MM.1S (cell line): ENCODE measurements around the gene MSANTD2.

Experiments
- DNase-seq: peaks from one replicate; pipeline ENCODE4 v3.0.0-alpha.2; 2015
- H2AFZ ChIP-seq: fragments of 300-600 bp; sonication (generic); 2 replicates; pipeline ENCODE4 v1.6.0; 2016; ENCODE audit warnings: antibody characterized with exemption, low read length
- H3F3A ChIP-seq: fragments of 300-600 bp; sonication (generic); 2 replicates; pipeline ENCODE4 v1.6.1; 2016; ENCODE audit warnings: mild to moderate bottlenecking, antibody characterized with exemption, low read length, moderate library complexity, mixed read lengths; ENCODE audit not compliant: insufficient read depth
- H3K27ac ChIP-seq: fragments of 300-600 bp; sonication (generic); 2 replicates; pipeline ENCODE4 v1.5.1; 2016; ENCODE audit warnings: mild to moderate bottlenecking, low read length
- H3K27me3 ChIP-seq: fragments of 300-600 bp; sonication (generic); replicated peaks from 2 replicates; pipeline ENCODE4 v1.6.0; 2016; ENCODE audit warnings: low read length; ENCODE audit not compliant: insufficient read depth
- H3K36me3 ChIP-seq: fragments of 300-600 bp; sonication (generic); replicated peaks from 2 replicates; pipeline ENCODE4 v1.6.1; 2016; ENCODE audit warnings: mild to moderate bottlenecking, low read length, mixed read lengths; ENCODE audit not compliant: insufficient read depth
- H3K4me1 ChIP-seq: fragments of 300-600 bp; sonication (generic); 2 replicates; pipeline ENCODE4 v1.6.1; 2016; ENCODE audit warnings: low read length, mixed read lengths
- H3K4me2 ChIP-seq: fragments of 300-600 bp; sonication (generic); 2 replicates; pipeline ENCODE4 v1.6.0; 2016; ENCODE audit warnings: low read depth, low read length
- H3K4me3 ChIP-seq: fragments of 300-600 bp; sonication (generic); 2 replicates; pipeline ENCODE4 v1.5.1; 2016; ENCODE audit warnings: low read length, mixed read lengths
- H3K79me2 ChIP-seq: fragments of 300-600 bp; sonication (generic); 2 replicates; pipeline ENCODE4 v1.6.1; 2016; ENCODE audit warnings: mixed run types, low read length, mixed read lengths
- H3K9ac ChIP-seq: fragments of 300-600 bp; sonication (generic); 2 replicates; pipeline ENCODE4 v1.6.1; 2016; ENCODE audit warnings: low read length, mixed read lengths
- H3K9me2 ChIP-seq: fragments of 300-600 bp; sonication (generic); replicated peaks from 2 replicates; pipeline ENCODE4 v1.6.1; 2016; ENCODE audit warnings: mild to moderate bottlenecking, low read length, mixed read lengths; ENCODE audit not compliant: insufficient read depth
- H3K9me3 ChIP-seq: fragments of 300-600 bp; sonication (generic); replicated peaks from 2 replicates; pipeline ENCODE4 v1.6.1; 2016; ENCODE audit warnings: mild to moderate bottlenecking, low read length, mixed read lengths; ENCODE audit not compliant: insufficient read depth
- H4K20me1 ChIP-seq: fragments of 300-600 bp; sonication (generic); 2 replicates; pipeline ENCODE4 v1.6.1; 2016; ENCODE audit warnings: mild to moderate bottlenecking, low read length, moderate library complexity, mixed read lengths; ENCODE audit not compliant: insufficient read depth
- EZH2 ChIP-seq: fragments of 300-600 bp; sonication (generic); optimal IDR thresholded peaks from 2 replicates; pipeline ENCODE3; 2017; ENCODE audit warnings: low read depth, mild to moderate bottlenecking, antibody characterized with exemption, low read length, mixed read lengths
- EZH2phosphoT487 ChIP-seq: fragments of 300-600 bp; sonication (generic); IDR thresholded peaks from 2 replicates; pipeline ENCODE4 v1.6.1; 2018; ENCODE audit warnings: antibody characterized with exemption, low read length
- TF ChIP-seq, protein P1 (sequence below): fragments of 300-600 bp; sonication (generic); IDR thresholded peaks from 2 replicates; pipeline ENCODE4 v1.5.1; 2016; ENCODE audit warnings: antibody characterized with exemption, low read length, mixed read lengths

MSANTD2 gene

DNA sequence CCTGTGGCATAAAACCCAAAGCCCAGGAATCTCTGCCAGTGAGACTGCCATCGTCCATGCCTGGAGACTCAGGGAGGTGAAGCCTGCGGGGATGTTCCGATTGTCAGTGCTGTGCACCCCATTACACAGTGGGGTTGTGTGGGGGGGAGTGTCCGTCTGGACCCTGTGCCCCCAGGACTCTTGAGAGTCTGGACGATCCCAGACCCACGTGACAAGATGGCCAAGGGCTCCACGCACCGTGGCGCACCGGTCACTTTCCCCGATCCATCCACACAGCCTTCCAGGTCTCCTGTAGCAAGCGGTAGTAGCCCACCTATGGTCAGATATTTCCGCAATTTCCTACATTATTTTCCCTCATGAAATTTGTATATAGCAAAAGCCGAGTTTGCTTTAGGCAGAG, 81.4 kb downstream of the MSANTD2 start:
- Histone ChIP-seq H3K4me2 (no peak overlapping the region), H3K9me3 (no peaks in the 10 kb centered on the region), H2AFZ (no peak overlapping the region), H4K20me1 (no peaks in the 10 kb centered on the region), H3K9ac (no peak overlapping the region), H3K27ac (no peak overlapping the region), H3K4me1 (0 out of 2 replicates have a peak, but pooled peaks cover 5% of the 10 kb centered on the region), H3K79me2 (no peaks in the 10 kb centered on the region), H3F3A (no peaks in the 10 kb centered on the region), H3K36me3 (no peaks in the 10 kb centered on the region), H3K9me2 (no peaks in the 10 kb centered on the region), H3K4me3 (0 out of 2 replicates have a peak overlapping the region, but pooled peaks have one; percentile 48), H3K27me3 (peaks cover 14% of the 10 kb centered on the region; the same call in 1 of the 2 replicates)
- no peak for DNase-seq
- TF ChIP-seq EZH2 (no peak), EZH2phosphoT487 (no peak)
- TF ChIP-seq, protein P1, sequence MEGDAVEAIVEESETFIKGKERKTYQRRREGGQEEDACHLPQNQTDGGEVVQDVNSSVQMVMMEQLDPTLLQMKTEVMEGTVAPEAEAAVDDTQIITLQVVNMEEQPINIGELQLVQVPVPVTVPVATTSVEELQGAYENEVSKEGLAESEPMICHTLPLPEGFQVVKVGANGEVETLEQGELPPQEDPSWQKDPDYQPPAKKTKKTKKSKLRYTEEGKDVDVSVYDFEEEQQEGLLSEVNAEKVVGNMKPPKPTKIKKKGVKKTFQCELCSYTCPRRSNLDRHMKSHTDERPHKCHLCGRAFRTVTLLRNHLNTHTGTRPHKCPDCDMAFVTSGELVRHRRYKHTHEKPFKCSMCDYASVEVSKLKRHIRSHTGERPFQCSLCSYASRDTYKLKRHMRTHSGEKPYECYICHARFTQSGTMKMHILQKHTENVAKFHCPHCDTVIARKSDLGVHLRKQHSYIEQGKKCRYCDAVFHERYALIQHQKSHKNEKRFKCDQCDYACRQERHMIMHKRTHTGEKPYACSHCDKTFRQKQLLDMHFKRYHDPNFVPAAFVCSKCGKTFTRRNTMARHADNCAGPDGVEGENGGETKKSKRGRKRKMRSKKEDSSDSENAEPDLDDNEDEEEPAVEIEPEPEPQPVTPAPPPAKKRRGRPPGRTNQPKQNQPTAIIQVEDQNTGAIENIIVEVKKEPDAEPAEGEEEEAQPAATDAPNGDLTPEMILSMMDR, result no peak

DNA sequence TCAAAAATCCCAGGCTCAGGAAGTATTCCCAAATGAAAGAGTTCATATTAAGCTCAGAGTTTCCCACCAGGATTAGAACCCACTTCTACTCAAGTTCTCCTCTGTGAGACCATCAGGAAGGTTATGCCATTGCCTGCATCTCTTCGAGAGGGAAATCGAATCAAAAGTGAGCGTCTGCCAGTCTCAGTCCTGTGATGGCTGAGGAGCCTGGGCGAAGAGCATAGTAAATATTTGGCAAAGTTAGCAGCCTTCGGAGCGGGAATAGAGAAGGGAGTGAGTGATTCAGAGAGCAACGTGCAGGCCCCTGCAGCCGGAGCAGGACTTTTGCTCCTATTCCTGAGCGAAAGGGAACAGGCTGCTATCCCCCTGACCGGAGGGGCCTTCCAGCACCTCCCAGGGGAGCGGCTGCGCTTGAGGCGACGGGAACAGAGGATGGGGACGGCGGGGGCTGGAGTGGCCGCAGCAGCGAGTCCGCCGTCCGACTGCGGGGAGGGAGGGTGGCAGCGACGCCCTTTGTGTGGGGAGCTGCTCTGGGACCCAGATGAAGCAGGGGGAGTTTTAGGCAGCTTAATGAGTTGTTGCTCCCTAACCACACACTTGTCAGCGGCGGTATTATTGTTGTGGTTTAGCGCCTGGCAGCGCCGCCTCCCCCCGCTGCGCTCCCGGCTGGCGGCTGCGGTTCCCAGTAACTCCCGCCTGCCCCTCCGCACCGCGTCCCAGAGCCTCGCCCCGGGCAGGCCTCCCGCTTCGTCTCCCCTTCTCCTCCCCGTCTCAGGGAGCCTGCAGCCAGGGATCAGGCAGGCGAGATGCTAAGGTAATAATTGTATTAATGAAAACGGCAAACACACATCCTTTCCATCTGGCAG, 82.2 kb downstream of the MSANTD2 start:
- H3K79me2 ChIP-seq, result no peaks in the 10 kb centered on the region
- H4K20me1 ChIP-seq, result no peaks in the 10 kb centered on the region
- peak overlapping the region; percentile 36; the same call in 1 of the 2 replicates for H2AFZ ChIP-seq
- H3K4me2 ChIP-seq, result peak overlapping the region; percentile 76
- DNase-seq, result peak; percentile 12
- no peak overlapping the region for H3K27ac ChIP-seq
- no peak overlapping the region for H3K9ac ChIP-seq
- H3K9me2 ChIP-seq, result no peaks in the 10 kb centered on the region
- no peaks in the 10 kb centered on the region for H3F3A ChIP-seq
- peak overlapping the region; percentile 48 for H3K4me3 ChIP-seq
- no peaks in the 10 kb centered on the region for H3K9me3 ChIP-seq
- no peaks in the 10 kb centered on the region for H3K36me3 ChIP-seq
- H3K27me3 ChIP-seq, result peaks cover 14% of the 10 kb centered on the region; the same call in 1 of the 2 replicates
- TF ChIP-seq EZH2 (no peak), EZH2phosphoT487 (no peak)
- TF ChIP-seq, protein P1, result no peak
- 0 out of 2 replicates have a peak, but pooled peaks cover 5% of the 10 kb centered on the region for H3K4me1 ChIP-seq

DNA sequence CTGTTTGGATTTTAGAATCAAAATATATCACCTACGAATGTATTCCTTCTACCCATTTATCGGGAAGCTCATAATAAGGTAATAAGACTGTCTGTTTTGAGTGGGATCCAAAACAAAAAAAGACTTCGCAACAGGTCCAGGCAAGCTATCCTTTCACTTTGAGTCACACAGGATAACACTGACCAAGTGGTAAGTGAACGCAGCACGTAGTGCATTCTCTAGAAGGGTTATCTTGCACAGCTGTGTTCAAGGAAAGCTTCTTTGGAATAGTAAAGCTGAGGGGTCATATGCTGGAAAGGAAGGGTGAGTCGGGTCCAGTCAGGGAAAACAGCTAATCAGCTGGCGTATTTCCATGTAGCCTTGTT, 82.8 kb downstream of the MSANTD2 start:
- Histone ChIP-seq H3K9me3 (no peaks in the 10 kb centered on the region), H3F3A (no peaks in the 10 kb centered on the region), H3K27ac (no peak overlapping the region), H3K4me1 (0 out of 2 replicates have a peak, but pooled peaks cover 5% of the 10 kb centered on the region), H3K27me3 (peaks cover 14% of the 10 kb centered on the region; the same call in 1 of the 2 replicates), H3K9ac (no peak overlapping the region), H3K79me2 (no peaks in the 10 kb centered on the region), H4K20me1 (no peaks in the 10 kb centered on the region), H3K36me3 (no peaks in the 10 kb centered on the region), H3K4me3 (no peak overlapping the region), H3K9me2 (no peaks in the 10 kb centered on the region), H3K4me2 (peak overlapping the region; percentile 76; the same call in 1 of the 2 replicates), H2AFZ (no peak overlapping the region)
- DNase-seq, result no peak
- TF ChIP-seq EZH2, result no peak
- TF ChIP-seq, protein P1, result no peak
- no peak for TF ChIP-seq EZH2phosphoT487
